PC-3 (cell line): ENCODE measurements around the gene MDGA2. TPM values are rescaled to one million over a fixed set of nuclear protein-coding genes. Genes with fewer than 3 reads are reported as not detected.

ENCODE experiments used
- ATAC-seq: fragments of 200-7000 bp; cut with Tn5 transposase; 2 replicates; pipeline ENCODE4 v1.9.1; 2020; ENCODE audit warnings: mild to moderate bottlenecking, moderate library complexity
- BruUV-seq: library from RNA; stranded (reverse); fragments of 400-500 nt; replicated peaks from 2 replicates; lab custom pipeline; 2021; lab: Mats Ljungman, UMichigan
- CTCF ChIA-PET: fragments of 300-600 bp; sonication (Branson Sonifier 250); formaldehyde crosslinking; loops from one replicate; lab custom pipeline; 2022; ENCODE audit warnings: antibody characterized with exemption; lab: Charles Lee
- POLR2A ChIA-PET: fragments of 300-600 bp; sonication (Branson Sonifier 250); formaldehyde crosslinking; loops from one replicate; lab custom pipeline; 2022; ENCODE audit warnings: antibody characterized with exemption; ENCODE audit not compliant: unreplicated experiment; lab: Charles Lee
- DNase-seq: peaks from one replicate; pipeline ENCODE4 v3.0.0-alpha.2; 2015
- H2AFZ ChIP-seq: fragments of 300-600 bp; sonication (generic); 2 replicates; pipeline ENCODE4 v1.6.0; 2016; ENCODE audit warnings: antibody characterized with exemption, low read length
- H3F3A ChIP-seq: fragments of 300-600 bp; sonication (generic); one replicate; pipeline ENCODE4 v1.6.0; 2017; ENCODE audit warnings: antibody characterized with exemption, low read length, control low read depth, mild to moderate bottlenecking; ENCODE audit not compliant: unreplicated experiment
- H3K27ac ChIP-seq: fragments of 300-600 bp; sonication (generic); 2 replicates; pipeline ENCODE4 v1.5.1; 2016; ENCODE audit warnings: mild to moderate bottlenecking, low read length
- H3K27me3 ChIP-seq: fragments of 300-600 bp; sonication (generic); 2 replicates; pipeline ENCODE4 v1.6.1; 2016; ENCODE audit warnings: low read length, mixed read lengths
- H3K36me3 ChIP-seq: fragments of 300-600 bp; sonication (generic); 2 replicates; pipeline ENCODE4 v1.6.1; 2016; ENCODE audit warnings: low read depth, mixed run types, low read length, mixed read lengths
- H3K4me1 ChIP-seq: fragments of 300-600 bp; sonication (generic); 2 replicates; pipeline ENCODE4 v1.5.1; 2016; ENCODE audit warnings: low read length; ENCODE audit not compliant: insufficient read depth
- H3K4me2 ChIP-seq: fragments of 300-600 bp; sonication (generic); 2 replicates; pipeline ENCODE4 v1.6.0; 2016; ENCODE audit warnings: low read length
- H3K4me3 ChIP-seq: fragments of 300-600 bp; sonication (generic); 2 replicates; pipeline ENCODE4 v1.5.1; 2016; ENCODE audit warnings: mild to moderate bottlenecking, low read length, mixed read lengths
- H3K79me2 ChIP-seq: fragments of 300-600 bp; sonication (generic); 2 replicates; pipeline ENCODE4 v1.6.1; 2017; ENCODE audit warnings: low read length, mixed read lengths
- H3K9ac ChIP-seq: fragments of 300-600 bp; sonication (generic); 2 replicates; pipeline ENCODE4 v1.6.0; 2016; ENCODE audit warnings: mild to moderate bottlenecking, low read length
- H3K9me2 ChIP-seq: fragments of 300-600 bp; sonication (generic); replicated peaks from 2 replicates; pipeline ENCODE4 v1.6.1; 2016; ENCODE audit warnings: mixed run types, low read length, mixed read lengths
- H3K9me3 ChIP-seq: fragments of 300-600 bp; sonication (generic); 2 replicates; pipeline ENCODE4 v1.6.1; 2016; ENCODE audit warnings: low read length, mixed read lengths
- H4K20me1 ChIP-seq: fragments of 300-600 bp; sonication (generic); 2 replicates; pipeline ENCODE4 v1.6.1; 2016; ENCODE audit warnings: low read length, mixed read lengths
- CTCF ChIP-seq: fragments of 300-600 bp; sonication (generic); conservative IDR thresholded peaks from 2 replicates; pipeline ENCODE4 v1.5.1; 2017; ENCODE audit warnings: antibody characterized with exemption, low read depth, mild to moderate bottlenecking, low read length
- EZH2 ChIP-seq: fragments of 300-600 bp; sonication (generic); IDR thresholded peaks from one replicate; pipeline ENCODE4 v1.6.1; 2017; ENCODE audit warnings: antibody characterized with exemption, mild to moderate bottlenecking, low read length; ENCODE audit not compliant: unreplicated experiment
- EZH2phosphoT487 ChIP-seq: fragments of 300-600 bp; sonication (generic); IDR thresholded peaks from 2 replicates; pipeline ENCODE4 v1.6.1; 2018; ENCODE audit warnings: mild to moderate bottlenecking, antibody characterized with exemption, low read length, borderline replicate concordance
- intact Hi-C: fragments of 100-400 bp; cut with micrococcal nuclease; formaldehyde crosslinking; loops from 2 replicates; pipeline ENCODE4 v1.9.0; 2023
- total RNA-seq: library from RNA; depleted of rRNA; stranded (reverse); fragments of >200 nt; gene quantifications from 2 replicates; pipeline ENCODE4 v1.2.3, GENCODE V29; 2014

MDGA2 gene
- total RNA-seq, 1 experiment from 2014 or later: 0.04 TPM

GRCh38 chr14:46820291-46820690, 855.1 kb downstream of the MDGA2 start:
- no peak overlapping the region for H3K4me2 ChIP-seq
- TF ChIP-seq EZH2phosphoT487 (no peak), CTCF (no peak), EZH2 (no peak)
- H3F3A ChIP-seq: no peaks in the 10 kb centered on the region
- no peaks in the 10 kb centered on the region for H3K9me2 ChIP-seq
- ATAC-seq (no peak), DNase-seq (no peak)
- H3K4me1 ChIP-seq: no peaks in the 10 kb centered on the region
- ChIA-PET POLR2A (no interaction called here), CTCF (no interaction called here)
- intact Hi-C loops: no loop called here
- H3K36me3 ChIP-seq: no peaks in the 10 kb centered on the region
- H3K27me3 ChIP-seq: 0 out of 2 replicates have a peak, but pooled peaks cover 3% of the 10 kb centered on the region
- H3K79me2 ChIP-seq: no peaks in the 10 kb centered on the region
- H4K20me1 ChIP-seq: no peaks in the 10 kb centered on the region
- H3K9ac ChIP-seq: no peak overlapping the region
- no peak overlapping the region for H2AFZ ChIP-seq
- no TSS peak for BruUV-seq
- no peak overlapping the region for H3K4me3 ChIP-seq
- H3K27ac ChIP-seq: no peak overlapping the region
- H3K9me3 ChIP-seq: no peaks in the 10 kb centered on the region

GRCh38 chr14:46819117-46819516, 856.3 kb downstream of the MDGA2 start:
- no peak overlapping the region for H3K4me3 ChIP-seq
- intact Hi-C loops: no loop called here
- H3K27ac ChIP-seq: no peak overlapping the region
- ATAC-seq (no peak), DNase-seq (no peak)
- TF ChIP-seq EZH2phosphoT487: no peak
- no peak for TF ChIP-seq EZH2
- no peak for TF ChIP-seq CTCF
- no peaks in the 10 kb centered on the region for H3K9me2 ChIP-seq
- H2AFZ ChIP-seq: no peak overlapping the region
- H3K9me3 ChIP-seq: no peaks in the 10 kb centered on the region
- no peaks in the 10 kb centered on the region for H3K79me2 ChIP-seq
- no peak overlapping the region for H3K9ac ChIP-seq
- ChIA-PET CTCF (no interaction called here), POLR2A (no interaction called here)
- H3K27me3 ChIP-seq: 0 out of 2 replicates have a peak, but pooled peaks cover 3% of the 10 kb centered on the region
- H3F3A ChIP-seq: no peaks in the 10 kb centered on the region
- no TSS peak for BruUV-seq
- H3K4me2 ChIP-seq: no peak overlapping the region
- H3K4me1 ChIP-seq: no peaks in the 10 kb centered on the region
- no peaks in the 10 kb centered on the region for H3K36me3 ChIP-seq
- H4K20me1 ChIP-seq: no peaks in the 10 kb centered on the region

- no peaks in the 10 kb centered on the region for H3K9me3 ChIP-seq
- ATAC-seq (no peak), DNase-seq (no peak)
- BruUV-seq: no TSS peak
- POLR2A ChIA-PET: no interaction called here
- no peaks in the 10 kb centered on the region for H3F3A ChIP-seq
- H3K27me3 ChIP-seq: 0 out of 2 replicates have a peak, but pooled peaks cover 3% of the 10 kb centered on the region
- H2AFZ ChIP-seq: no peak overlapping the region
- no peak for TF ChIP-seq EZH2
- no peak for TF ChIP-seq EZH2phosphoT487
- TF ChIP-seq CTCF: no peak
- H3K4me3 ChIP-seq: no peak overlapping the region
- no peak overlapping the region for H3K27ac ChIP-seq
- H3K9me2 ChIP-seq: no peaks in the 10 kb centered on the region
- no peak overlapping the region for H3K4me2 ChIP-seq
- no peaks in the 10 kb centered on the region for H3K4me1 ChIP-seq
- no peaks in the 10 kb centered on the region for H3K79me2 ChIP-seq
- CTCF ChIA-PET: no interaction called here
- H4K20me1 ChIP-seq: no peaks in the 10 kb centered on the region
- no peak overlapping the region for H3K9ac ChIP-seq
- intact Hi-C loops: no loop called here
- no peaks in the 10 kb centered on the region for H3K36me3 ChIP-seq
These were observed 857.3 kb downstream of the MDGA2 start for GRCh38 chr14:46818147-46818546.
